Loucy (cell line): ENCODE measurements around the gene E4F1.

Experiments
- H2AFZ ChIP-seq: fragments of 200-600 bp; sonication (generic); 2 replicates; pipeline ENCODE4 v1.6.0; 2016; ENCODE audit warnings: antibody characterized with exemption, mild to moderate bottlenecking, low read length, moderate library complexity
- H3F3A ChIP-seq: fragments of 200-600 bp; 2 replicates; pipeline ENCODE4 v1.6.0; 2016; ENCODE audit warnings: antibody characterized with exemption, low read depth, mild to moderate bottlenecking
- H3K27me3 ChIP-seq: fragments of 200-600 bp; sonication (generic); 2 replicates; pipeline ENCODE4 v1.6.1; 2014; ENCODE audit warnings: low read length, mild to moderate bottlenecking; ENCODE audit not compliant: insufficient read depth, poor library complexity, severe bottlenecking
- H3K36me3 ChIP-seq: fragments of 200-600 bp; sonication (generic); 2 replicates; pipeline ENCODE4 v1.6.1; 2016; ENCODE audit warnings: low read length; ENCODE audit not compliant: insufficient read depth
- H3K4me1 ChIP-seq: fragments of 200-600 bp; sonication (generic); 2 replicates; pipeline ENCODE4 v1.5.1; 2014; ENCODE audit warnings: low read length, mild to moderate bottlenecking; ENCODE audit not compliant: insufficient read depth, poor library complexity, severe bottlenecking
- H3K4me2 ChIP-seq: fragments of 200-600 bp; sonication (generic); 2 replicates; pipeline ENCODE4 v1.6.0; 2014; ENCODE audit warnings: antibody characterized with exemption, low read length, low read depth, mild to moderate bottlenecking; ENCODE audit not compliant: poor library complexity, severe bottlenecking
- H3K4me3 ChIP-seq: fragments of 200-600 bp; sonication (generic); 2 replicates; pipeline ENCODE4 v1.5.1; 2014; ENCODE audit warnings: low read length, mild to moderate bottlenecking, mixed read lengths; ENCODE audit not compliant: poor library complexity, severe bottlenecking
- H3K79me2 ChIP-seq: fragments of 200-600 bp; sonication (generic); 2 replicates; pipeline ENCODE4 v1.6.1; 2014; ENCODE audit warnings: low read length; ENCODE audit not compliant: insufficient read depth
- H3K9ac ChIP-seq: fragments of 200-600 bp; sonication (generic); 2 replicates; pipeline ENCODE4 v1.6.0; 2014; ENCODE audit warnings: mild to moderate bottlenecking, low read depth, low read length, moderate library complexity; ENCODE audit not compliant: poor library complexity, severe bottlenecking
- H3K9me2 ChIP-seq: fragments of 200-600 bp; sonication (generic); replicated peaks from 2 replicates; pipeline ENCODE4 v1.6.1; 2016; ENCODE audit warnings: low read depth, low read length, mixed read lengths
- H3K9me3 ChIP-seq: fragments of 200-600 bp; sonication (generic); 2 replicates; pipeline ENCODE4 v1.6.1; 2014; ENCODE audit warnings: mild to moderate bottlenecking, antibody characterized with exemption, low read length, low read depth; ENCODE audit not compliant: insufficient read depth
- H4K20me1 ChIP-seq: fragments of 200-600 bp; sonication (generic); 2 replicates; pipeline ENCODE4 v1.6.0; 2014; ENCODE audit warnings: antibody characterized with exemption, low read length, mild to moderate bottlenecking; ENCODE audit not compliant: insufficient read depth, poor library complexity, severe bottlenecking
- CTCF ChIP-seq: fragments of 200-600 bp; sonication (generic); conservative IDR thresholded peaks from 2 replicates; pipeline ENCODE4 v1.5.1; 2014; ENCODE audit warnings: mild to moderate bottlenecking, antibody characterized with exemption, low read length
- EZH2phosphoT487 ChIP-seq: fragments of 200-600 bp; IDR thresholded peaks from 2 replicates; pipeline ENCODE4 v1.6.1; 2018; ENCODE audit warnings: antibody characterized with exemption, mild to moderate bottlenecking, moderate library complexity, borderline replicate concordance

Gene E4F1

GRCh38 chr16:2277466-2278271, 54.3 kb downstream of the E4F1 start:
- Histone ChIP-seq H3K9ac (no peak overlapping the region), H2AFZ (no peak overlapping the region), H3F3A (no peaks in the 10 kb centered on the region), H3K27me3 (no peaks in the 10 kb centered on the region), H3K9me3 (no peaks in the 10 kb centered on the region), H3K9me2 (no peaks in the 10 kb centered on the region), H3K79me2 (no peaks in the 10 kb centered on the region), H3K36me3 (no peaks in the 10 kb centered on the region), H3K4me1 (no peaks in the 10 kb centered on the region), H3K4me2 (no peak overlapping the region), H4K20me1 (no peaks in the 10 kb centered on the region), H3K4me3 (no peak overlapping the region)
- TF ChIP-seq EZH2phosphoT487 (no peak), CTCF (no peak)

GRCh38 chr16:2278272-2278608, 54.8 kb downstream of the E4F1 start:
- Histone ChIP-seq H2AFZ (no peak overlapping the region), H3K79me2 (no peaks in the 10 kb centered on the region), H4K20me1 (no peaks in the 10 kb centered on the region), H3K4me3 (no peak overlapping the region), H3F3A (no peaks in the 10 kb centered on the region), H3K9me3 (no peaks in the 10 kb centered on the region), H3K4me1 (no peaks in the 10 kb centered on the region), H3K4me2 (no peak overlapping the region), H3K9ac (no peak overlapping the region), H3K36me3 (no peaks in the 10 kb centered on the region), H3K27me3 (no peaks in the 10 kb centered on the region), H3K9me2 (no peaks in the 10 kb centered on the region)
- TF ChIP-seq EZH2phosphoT487 (no peak), CTCF (no peak)

GRCh38 chr16:2278956-2279800, 55.8 kb downstream of the E4F1 start:
- H3K79me2 ChIP-seq = no peaks in the 10 kb centered on the region
- no peaks in the 10 kb centered on the region for H3K27me3 ChIP-seq
- no peak overlapping the region for H2AFZ ChIP-seq
- TF ChIP-seq CTCF (no peak), EZH2phosphoT487 (no peak)
- H3K36me3 ChIP-seq = no peaks in the 10 kb centered on the region
- no peaks in the 10 kb centered on the region for H3K9me2 ChIP-seq
- no peak overlapping the region for H3K4me3 ChIP-seq
- H3K9ac ChIP-seq = no peak overlapping the region
- no peaks in the 10 kb centered on the region for H3K9me3 ChIP-seq
- no peak overlapping the region for H3K4me2 ChIP-seq
- no peaks in the 10 kb centered on the region for H4K20me1 ChIP-seq
- no peaks in the 10 kb centered on the region for H3F3A ChIP-seq
- no peaks in the 10 kb centered on the region for H3K4me1 ChIP-seq
